HS-5 (cell line): Measurements from ENCODE around the gene TXNDC11.

ENCODE experiments used
- DNase-seq: peaks from one replicate; pipeline ENCODE4 v3.0.0-alpha.2; 2012; ENCODE audit warnings: low read depth

The TXNDC11 gene

GRCh38 chr16:11688520-11688886 lies 54.2 kb downstream of the TXNDC11 start:
- DNase-seq, result no peak

DNA sequence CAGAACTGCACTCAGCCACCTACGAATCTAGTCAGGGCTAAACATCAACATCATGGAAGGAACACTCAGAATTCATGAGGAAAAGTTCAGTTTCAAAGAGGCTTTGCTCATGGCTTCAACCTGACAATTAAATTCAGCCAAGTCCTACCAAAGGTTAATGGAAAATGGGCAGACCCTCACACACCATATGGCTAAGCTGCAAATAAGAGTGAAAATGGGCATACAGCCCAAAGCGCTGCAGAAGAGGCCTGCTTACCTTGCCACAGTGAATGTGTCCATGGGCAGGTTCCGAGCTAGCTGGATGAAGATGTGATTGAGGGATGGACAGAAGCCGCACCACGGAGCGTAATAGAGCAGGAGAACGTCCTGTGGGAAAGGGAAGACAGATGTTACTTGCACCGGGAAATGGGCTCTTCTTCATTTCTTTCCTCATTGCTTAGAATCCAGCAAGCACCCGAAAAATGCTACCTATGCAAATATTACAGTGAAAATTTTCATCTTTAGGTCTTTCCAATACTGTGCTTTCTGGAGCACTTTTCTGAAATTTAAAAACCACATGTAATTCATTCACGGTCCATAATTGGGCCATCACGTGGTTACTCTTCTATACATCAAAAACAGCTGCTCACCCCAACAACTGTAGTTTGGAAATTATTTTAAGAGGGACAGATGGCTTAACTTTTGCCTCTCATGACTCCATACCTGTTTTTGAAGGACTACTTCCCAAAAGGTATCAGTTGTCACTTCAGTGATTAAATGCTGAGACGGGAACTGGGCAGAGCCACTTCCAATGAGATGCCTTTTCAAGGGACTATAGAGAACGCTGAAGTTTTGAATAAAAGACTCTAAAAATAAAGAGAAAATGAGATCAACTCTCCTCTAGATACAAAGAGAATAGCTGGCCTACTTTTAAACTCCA lies 54.8 kb downstream of the TXNDC11 start:
- no peak for DNase-seq

GRCh38 chr16:11686713-11687380 lies 55.8 kb downstream of the TXNDC11 start:
- DNase-seq, result no peak

DNA sequence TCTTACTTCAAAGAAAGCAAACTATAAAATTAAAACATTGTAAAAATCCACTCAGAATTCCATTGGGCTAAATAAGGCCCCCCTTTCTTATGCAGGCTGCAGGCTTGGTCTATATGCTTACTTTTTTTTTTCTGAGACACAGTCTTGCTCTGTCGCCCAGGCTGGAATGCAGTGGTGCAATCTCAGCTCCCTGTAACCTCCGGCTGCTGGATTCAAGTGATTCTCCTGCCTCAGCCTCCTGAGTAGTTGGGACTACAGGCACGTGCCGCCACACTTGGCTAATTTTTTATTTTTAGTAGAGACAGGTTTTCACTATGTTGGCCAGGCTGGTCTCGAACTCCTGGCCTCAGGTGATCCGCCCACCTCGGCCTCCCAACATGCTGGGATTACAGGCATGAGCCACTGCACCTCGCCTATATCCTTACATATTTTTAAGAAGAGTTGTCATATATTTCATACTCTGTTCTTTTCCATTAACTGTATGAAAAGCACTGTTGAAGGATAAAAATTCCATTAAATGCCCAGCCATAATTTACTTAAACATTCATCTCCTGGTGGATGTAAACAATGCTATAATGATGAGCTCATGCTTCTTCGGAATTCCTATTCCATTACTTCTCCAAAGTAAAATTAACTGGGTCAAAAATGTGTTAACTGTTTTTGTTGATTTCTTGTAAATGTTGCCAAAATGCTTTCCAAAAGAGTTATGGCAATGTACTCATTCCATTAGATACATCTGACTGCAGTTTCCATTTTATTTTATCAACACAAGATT lies 56.6 kb downstream of the TXNDC11 start:
- no peak for DNase-seq

DNA sequence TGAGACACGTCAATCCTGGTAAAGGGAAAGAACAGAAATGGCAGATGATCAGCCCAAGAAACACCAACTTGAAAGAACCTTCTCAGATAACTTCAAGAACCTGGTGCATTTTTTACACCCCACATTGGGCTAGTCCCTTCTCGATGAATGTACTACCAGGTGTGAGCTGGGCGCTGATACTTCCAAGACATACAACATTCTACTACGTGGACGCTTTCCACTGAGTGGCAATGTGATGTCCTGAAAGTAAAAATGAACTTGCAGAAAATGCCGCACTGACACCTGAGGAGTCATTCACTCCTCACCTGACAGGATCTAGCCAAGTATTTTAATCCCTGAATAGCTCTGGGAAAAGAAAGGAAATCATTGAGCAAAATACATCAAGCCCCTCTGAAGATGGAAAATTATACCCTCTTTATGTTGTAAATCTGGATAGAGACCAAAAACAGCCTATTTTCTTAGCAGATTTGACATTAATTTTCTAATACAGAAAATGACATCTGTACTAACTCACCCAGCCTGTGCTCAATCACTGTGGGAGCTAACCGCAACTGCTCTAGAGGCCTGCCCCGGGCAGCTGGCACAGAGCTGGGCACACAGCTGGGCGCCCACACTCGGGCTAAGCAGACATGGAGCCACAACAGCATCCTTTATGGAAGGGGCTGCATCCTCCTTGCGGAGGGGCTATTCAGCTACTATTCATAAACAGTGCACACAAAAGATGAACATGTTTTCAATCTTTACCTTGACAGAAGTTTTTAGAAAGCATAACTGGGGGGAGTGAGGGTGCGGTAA lies 58.2 kb downstream of the TXNDC11 start:
- DNase-seq, result no peak

GRCh38 chr16:11683145-11683544 lies 59.5 kb downstream of the TXNDC11 start:
- no peak for DNase-seq

DNA sequence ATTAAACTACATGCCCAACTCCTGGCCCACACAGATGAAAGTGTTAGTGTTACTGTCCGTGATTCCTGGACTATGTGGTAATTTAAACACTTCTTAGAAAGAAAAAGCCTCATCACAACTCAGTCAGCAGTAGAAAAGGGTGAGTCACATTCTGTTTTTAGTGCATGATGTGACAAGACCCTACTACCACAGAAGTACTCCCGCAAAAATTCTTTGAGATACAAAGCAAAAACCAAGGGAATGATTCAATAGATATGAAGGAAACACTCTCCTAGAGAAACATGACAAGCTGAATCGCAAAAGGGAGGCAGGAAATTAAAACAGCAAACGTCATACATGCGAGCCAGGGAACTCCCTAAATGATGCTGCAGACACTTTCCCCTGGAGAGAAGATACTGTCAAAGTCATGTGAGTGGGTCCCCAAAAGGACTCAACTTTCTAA lies 60.0 kb downstream of the TXNDC11 start:
- peak; percentile 87 for DNase-seq

DNA sequence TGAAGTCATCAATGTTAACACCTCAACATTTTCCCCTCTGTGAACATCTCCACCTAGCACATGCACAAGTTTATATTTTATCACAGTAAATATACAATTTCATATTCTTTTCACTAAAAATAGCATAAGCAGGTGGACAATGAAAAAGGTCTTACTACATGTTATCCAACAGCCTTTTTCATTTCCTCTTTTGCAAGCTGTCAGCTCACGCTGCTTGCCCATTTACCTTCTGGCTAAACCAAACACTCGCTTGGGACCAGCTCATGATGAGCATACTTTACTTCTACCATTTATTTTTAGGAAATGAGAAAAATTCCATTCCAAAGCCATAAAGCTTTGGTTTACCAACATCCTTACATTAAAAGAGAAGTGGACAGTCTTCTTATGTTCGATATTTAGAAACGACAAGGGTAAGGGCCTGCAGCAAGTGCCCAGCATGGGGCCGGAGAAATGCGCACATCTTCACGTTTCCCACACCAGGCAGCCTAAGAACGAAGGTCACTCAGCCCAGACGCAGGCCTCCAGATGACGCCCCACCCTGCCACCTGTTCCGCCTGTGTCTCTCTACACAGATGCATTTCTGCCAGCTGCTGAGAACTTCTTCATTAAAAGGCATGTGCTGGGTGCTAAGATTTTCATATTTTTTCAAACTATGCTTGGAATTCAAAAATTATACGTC lies 60.5 kb downstream of the TXNDC11 start:
- DNase-seq, result no peak

DNA sequence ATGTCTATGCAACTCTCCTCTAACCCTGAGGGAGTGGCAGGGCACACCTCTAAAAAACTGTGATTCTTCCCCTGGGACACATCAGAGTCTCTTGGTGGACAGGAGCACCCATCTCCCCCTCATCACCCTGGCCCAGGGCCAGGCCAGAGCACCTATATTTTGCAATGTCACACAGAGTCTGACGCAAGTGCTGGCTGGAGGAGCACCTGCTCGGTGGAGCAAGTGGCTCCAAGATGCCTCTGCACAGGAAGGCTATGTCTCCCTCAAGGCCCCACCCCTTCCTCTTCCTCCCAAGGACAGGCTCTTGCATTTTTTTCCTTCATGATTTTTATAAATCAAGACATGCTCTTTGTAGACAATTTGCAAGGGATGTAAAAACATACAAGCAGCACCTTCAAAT lies 61.1 kb downstream of the TXNDC11 start:
- DNase-seq, result no peak

DNA sequence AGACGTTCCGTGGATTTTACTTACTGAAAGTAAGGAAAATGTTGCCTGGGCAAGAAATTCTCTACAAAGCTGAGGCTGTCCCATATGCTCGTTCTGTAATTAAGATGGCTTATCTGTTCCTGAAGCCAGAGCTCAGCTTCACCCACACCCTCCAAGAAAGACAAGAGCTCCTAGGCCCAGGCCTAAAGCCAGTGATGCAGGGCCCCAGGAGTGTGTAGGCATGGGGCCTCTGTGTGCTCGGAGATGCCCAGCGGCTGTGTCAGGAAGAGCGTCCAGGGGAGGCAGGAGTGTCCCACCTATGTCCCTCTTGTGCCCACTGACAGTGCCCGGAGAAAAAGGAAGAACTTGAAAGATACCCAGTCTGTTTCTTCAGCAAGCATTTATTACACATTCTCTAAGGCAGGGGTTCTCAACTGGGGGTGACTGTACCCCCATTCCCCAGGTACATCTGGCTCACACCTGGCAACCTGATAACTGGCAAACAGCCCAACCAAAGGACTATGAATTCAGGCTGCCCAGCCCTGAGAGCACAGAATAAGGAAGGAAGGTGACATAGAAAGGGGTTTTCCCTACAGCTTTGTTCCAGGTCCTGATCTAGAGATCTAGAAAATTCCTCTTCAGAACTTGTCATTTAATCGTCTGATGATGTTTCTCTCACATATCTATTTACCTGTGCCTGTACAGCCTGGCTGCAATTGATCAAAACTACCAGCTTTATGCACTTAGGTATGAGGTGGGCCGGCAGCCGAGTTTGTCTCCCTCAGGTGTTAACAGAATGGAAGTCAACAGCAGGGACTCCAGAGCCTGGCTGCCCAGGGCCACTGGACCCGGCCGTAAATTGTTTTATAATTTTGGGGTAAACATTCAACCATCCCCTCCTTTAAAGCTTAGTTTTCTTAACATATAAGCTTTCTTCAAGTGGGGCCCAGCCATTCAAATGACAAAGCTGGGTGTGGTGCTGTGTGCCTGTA lies 62.4 kb downstream of the TXNDC11 start:
- DNase-seq, result no peak

- DNase-seq, result no peak
Measured at GRCh38 chr16:11679250-11679649, 63.4 kb downstream of the TXNDC11 start.

- no peak for DNase-seq
Measured at GRCh38 chr16:11677959-11678881, 64.4 kb downstream of the TXNDC11 start.

DNA sequence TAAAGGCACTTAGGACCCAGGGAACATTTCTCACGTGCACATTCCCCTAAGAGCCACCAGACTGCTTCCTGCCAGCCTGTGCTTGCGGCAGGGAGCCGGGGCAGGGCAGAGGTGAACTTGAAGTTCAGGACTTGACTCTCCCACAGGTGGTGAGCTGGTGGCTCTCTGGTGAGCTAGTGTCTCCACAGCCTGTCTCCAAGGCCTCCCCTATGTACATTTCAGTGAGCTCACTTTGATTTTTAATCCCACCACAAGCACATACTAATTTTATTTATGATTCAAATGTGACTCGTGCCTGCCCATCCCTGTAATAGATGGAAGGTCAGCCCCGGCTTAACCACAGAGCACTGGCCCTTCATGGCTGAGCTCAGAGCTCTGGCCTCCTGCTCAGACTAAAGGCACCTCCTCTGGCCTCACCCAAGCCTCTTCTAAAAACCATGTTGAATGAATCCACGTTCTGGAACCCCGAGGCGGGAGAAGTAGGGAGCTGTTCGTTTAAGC lies 65.2 kb downstream of the TXNDC11 start:
- DNase-seq, result no peak

GRCh38 chr16:11676799-11677198 lies 65.9 kb downstream of the TXNDC11 start:
- DNase-seq, result no peak

GRCh38 chr16:11675561-11676511 lies 66.8 kb downstream of the TXNDC11 start:
- DNase-seq, result no peak

DNA sequence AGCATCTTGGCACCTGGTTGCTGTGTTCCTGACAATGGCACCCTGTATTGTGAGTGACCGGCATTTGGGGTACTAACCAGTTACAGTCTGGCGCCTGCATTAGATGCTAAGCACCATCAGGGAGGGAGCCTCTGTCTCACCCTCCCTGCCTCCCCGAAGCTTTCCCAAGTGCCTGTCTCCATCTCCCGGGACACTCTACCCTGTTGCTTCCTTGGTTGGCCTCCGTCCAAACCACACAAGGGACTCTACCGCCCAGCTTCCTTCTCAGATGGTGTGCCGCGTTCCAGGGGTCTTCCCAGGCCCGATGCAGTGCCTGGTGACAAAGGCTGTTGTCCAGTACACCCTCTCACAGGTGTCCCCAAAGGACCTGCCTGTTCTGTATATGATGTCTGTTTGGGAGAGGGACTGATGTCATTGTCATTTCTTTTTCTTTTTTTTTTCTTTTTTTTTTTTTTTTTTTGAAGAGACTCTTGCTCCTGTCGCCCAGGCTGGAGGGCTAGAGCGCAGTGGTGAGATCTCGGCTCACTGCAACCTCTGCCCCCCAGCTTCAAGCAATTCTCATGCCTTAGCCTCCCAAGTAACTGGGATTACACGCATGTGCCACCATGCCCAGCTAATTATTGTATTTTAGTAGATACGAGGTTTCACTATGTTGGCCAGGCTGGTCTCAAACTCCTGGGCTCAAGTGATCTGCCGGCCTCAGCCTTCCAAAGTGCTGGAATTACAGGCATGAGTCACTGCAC lies 67.7 kb downstream of the TXNDC11 start:
- no peak for DNase-seq
